GM18873 (cell line): ENCODE measurements around the gene TENT4B.

ENCODE experiments used
- ATAC-seq: cut with Tn5 transposase; IDR thresholded peaks from one replicate; pipeline ENCODE4 v1.9.1; 2021; ENCODE audit warnings: mild to moderate bottlenecking, moderate library complexity, moderate number of reproducible peaks; ENCODE audit not compliant: unreplicated experiment, low FRiP score

Gene TENT4B

GRCh38 chr16:50280932-50281331 is 127.8 kb downstream of the TENT4B start:
- no peak for ATAC-seq
